ENCODE measurements around the gene ANAPC10. TPM values are rescaled to one million over a fixed set of nuclear protein-coding genes. Genes with fewer than 3 reads are reported as not detected.

The ANAPC10 gene
- total RNA-seq, 1 donor from 2014 or later = 27.4 TPM

Other genes starting within 250 kb of the ANAPC10 start
- gene ABCE1, start 115 bp upstream of the ANAPC10 start, total RNA-seq = 120 and 123 TPM in 2 replicates
- 23.6 and 38.9 TPM in 2 replicates for gene OTUD4, start 82.4 kb upstream of the ANAPC10 start, total RNA-seq

Data from glomerular endothelial cell (primary cell).